ENCODE measurements around the gene NEDD8.

DNA sequence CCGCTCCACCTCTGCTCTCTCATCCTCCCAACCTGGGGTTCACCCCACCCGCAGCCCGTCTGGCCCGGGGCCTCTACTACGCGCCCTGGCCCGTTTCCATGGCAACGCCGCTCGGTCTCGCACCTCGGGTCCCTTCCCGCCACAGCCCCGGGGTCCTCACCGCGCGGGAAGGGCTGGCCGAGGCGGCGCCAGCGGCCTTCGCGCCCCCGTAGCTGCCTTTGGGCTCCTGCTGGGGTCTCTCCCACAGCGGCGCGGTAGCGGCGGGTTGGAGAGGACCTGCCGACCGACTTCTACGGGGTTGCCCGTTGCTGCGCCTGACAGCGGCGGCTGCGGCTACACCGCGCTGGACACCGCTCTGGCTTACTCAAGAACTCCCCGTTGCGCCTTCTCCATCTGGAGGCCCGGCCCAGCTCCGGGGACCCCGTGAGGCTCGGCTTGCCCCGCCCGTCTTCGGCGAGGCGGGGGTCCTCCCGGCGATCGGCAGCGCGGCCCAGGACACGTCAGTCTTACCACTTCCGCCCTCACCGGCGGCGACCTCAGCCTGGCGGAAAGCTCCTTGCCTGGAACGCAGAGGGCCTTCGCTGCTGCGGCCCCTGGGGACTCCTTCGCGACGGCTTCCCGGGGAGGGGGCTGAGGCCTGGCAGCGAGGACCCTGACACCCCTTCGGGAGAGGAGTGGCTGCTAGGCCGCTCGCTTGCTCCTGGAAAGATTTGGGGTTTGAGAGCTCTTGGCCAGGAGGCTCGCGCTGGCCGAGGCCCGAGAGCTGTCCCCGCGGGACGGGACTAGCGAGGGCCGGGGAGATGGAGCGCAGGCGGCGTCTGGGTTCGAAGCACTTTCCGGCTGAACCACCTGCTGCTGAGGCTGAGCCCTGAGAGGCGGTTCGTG is 36.7 kb downstream of the NEDD8 start, which contains the start of gene TM9SF1:
- TF ChIP-seq, protein P1, sequence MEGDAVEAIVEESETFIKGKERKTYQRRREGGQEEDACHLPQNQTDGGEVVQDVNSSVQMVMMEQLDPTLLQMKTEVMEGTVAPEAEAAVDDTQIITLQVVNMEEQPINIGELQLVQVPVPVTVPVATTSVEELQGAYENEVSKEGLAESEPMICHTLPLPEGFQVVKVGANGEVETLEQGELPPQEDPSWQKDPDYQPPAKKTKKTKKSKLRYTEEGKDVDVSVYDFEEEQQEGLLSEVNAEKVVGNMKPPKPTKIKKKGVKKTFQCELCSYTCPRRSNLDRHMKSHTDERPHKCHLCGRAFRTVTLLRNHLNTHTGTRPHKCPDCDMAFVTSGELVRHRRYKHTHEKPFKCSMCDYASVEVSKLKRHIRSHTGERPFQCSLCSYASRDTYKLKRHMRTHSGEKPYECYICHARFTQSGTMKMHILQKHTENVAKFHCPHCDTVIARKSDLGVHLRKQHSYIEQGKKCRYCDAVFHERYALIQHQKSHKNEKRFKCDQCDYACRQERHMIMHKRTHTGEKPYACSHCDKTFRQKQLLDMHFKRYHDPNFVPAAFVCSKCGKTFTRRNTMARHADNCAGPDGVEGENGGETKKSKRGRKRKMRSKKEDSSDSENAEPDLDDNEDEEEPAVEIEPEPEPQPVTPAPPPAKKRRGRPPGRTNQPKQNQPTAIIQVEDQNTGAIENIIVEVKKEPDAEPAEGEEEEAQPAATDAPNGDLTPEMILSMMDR (conservative IDR thresholded peaks at IDR 0.05) = no peak
- peak; percentile 95 for TF ChIP-seq ZFX (IDR thresholded peaks at IDR 0.05)

All from C4-2B (cell line).